ENCODE data around the gene UCHL1.

DNA sequence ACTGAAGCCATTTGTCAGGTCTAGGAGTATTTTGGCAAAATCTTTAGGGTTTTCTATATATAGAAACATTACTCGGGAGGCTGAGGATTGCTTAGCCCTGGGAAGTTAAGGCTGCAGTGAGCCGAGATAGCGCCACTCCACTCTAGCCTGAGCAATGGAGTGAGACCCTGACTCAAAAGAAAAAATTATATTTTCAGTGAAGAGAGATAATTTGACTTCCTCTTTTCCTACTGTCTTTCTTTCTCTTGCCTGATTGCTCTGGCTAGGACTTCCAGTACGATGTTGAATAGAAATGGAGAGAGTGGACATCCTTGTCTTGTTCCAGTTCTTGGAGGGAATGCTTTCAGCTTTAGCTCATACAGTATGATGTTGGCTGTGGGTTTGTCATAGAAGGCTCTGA, 44.4 kb downstream of the UCHL1 start:
- TF ChIP-seq EP300 (IDR thresholded peaks at IDR 0.05; ENCODE audit: borderline replicate concordance): no peak
- TF ChIP-seq EGR1 (IDR thresholded peaks at IDR 0.05): no peak
- no peak for TF ChIP-seq YY1 (IDR thresholded peaks at IDR 0.05; ENCODE audit: low read depth)
- TF ChIP-seq FOXM1 (IDR thresholded peaks at IDR 0.05; ENCODE audit: borderline replicate concordance, low read depth): no peak
